ENCODE data around the gene HDGFL3.
"Not testable (repeated sequence)": the region's sequence is repeated elsewhere in the genome, so short reads cannot be mapped to it uniquely, and the experiment has no call there.

DNA sequence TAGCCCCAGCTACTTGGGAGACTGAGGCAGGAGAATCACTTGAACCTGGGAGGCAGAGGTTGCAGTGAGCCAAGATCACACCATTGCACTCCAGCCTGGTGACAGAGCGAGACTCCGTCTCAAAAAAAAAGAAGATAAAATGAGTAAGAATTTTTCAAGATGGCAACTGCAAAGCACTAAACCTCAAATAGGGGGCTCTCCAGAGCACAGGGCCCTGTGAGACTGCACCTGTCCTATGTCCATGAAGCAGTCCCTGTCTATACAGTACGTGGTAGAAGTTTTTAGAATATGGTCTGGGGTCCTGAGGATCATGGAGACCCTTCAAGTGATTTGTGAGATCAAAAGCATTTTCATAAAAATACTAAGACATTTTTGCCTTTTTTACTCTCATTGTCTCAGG lies 122.2 kb downstream of the HDGFL3 start:
- TF ChIP-seq, protein P1, sequence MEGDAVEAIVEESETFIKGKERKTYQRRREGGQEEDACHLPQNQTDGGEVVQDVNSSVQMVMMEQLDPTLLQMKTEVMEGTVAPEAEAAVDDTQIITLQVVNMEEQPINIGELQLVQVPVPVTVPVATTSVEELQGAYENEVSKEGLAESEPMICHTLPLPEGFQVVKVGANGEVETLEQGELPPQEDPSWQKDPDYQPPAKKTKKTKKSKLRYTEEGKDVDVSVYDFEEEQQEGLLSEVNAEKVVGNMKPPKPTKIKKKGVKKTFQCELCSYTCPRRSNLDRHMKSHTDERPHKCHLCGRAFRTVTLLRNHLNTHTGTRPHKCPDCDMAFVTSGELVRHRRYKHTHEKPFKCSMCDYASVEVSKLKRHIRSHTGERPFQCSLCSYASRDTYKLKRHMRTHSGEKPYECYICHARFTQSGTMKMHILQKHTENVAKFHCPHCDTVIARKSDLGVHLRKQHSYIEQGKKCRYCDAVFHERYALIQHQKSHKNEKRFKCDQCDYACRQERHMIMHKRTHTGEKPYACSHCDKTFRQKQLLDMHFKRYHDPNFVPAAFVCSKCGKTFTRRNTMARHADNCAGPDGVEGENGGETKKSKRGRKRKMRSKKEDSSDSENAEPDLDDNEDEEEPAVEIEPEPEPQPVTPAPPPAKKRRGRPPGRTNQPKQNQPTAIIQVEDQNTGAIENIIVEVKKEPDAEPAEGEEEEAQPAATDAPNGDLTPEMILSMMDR (IDR thresholded peaks at IDR 0.05 in 2 of 3, conservative IDR thresholded peaks at IDR 0.05 in 1 of 3; ENCODE audit: insufficient read depth in 2 of 3, low read depth in 1 of 3, low read length in 3 of 3) = peak; percentile 31 to 42 (median 34); a peak in 3 of 6 replicates
- not testable (repeated sequence) for TF ChIP-seq BACH1 (tag; IDR thresholded peaks at IDR 0.05); TAF1 (IDR thresholded peaks at IDR 0.05; ENCODE audit: control insufficient read depth, extremely low read depth, insufficient read depth, low read length, severe bottlenecking); FOXA1 (IDR thresholded peaks at IDR 0.05; ENCODE audit: borderline replicate concordance); MXI1 (IDR thresholded peaks at IDR 0.05; ENCODE audit: low read depth, low read length); EHMT2 (IDR thresholded peaks at IDR 0.05); JUND (IDR thresholded peaks at IDR 0.05; ENCODE audit: borderline replicate concordance, low read depth, low read length); JUND (tag; IDR thresholded peaks at IDR 0.05; ENCODE audit: borderline replicate concordance, low read depth, low read length); COPS2 (conservative IDR thresholded peaks at IDR 0.05); CBX5 (IDR thresholded peaks at IDR 0.05; ENCODE audit: borderline replicate concordance, low read depth); ZBTB8A (IDR thresholded peaks at IDR 0.05; ENCODE audit: partially characterized antibody)
- TF ChIP-seq, protein P2, sequence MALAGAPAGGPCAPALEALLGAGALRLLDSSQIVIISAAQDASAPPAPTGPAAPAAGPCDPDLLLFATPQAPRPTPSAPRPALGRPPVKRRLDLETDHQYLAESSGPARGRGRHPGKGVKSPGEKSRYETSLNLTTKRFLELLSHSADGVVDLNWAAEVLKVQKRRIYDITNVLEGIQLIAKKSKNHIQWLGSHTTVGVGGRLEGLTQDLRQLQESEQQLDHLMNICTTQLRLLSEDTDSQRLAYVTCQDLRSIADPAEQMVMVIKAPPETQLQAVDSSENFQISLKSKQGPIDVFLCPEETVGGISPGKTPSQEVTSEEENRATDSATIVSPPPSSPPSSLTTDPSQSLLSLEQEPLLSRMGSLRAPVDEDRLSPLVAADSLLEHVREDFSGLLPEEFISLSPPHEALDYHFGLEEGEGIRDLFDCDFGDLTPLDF (CRISPR knock-in tag; IDR thresholded peaks at IDR 0.05) = not testable (repeated sequence)
